T-cell (primary cell): Measurements from ENCODE around the gene ADARB2. TPM values are rescaled to one million over a fixed set of nuclear protein-coding genes. Genes with fewer than 3 reads are reported as not detected.

ENCODE experiments used
- ATAC-seq, 4 experiments: fragments of 200-7000 bp in 3 of 4; fragments of 150-1000 bp in 1 of 4; cut with Tn5 transposase; replicated peaks in 1 of 4; 1 replicate in 3 of 4; 2 replicates in 1 of 4; pipeline ENCODE4 v1.10.0; 2021; ENCODE audit warnings: moderate library complexity in 3 of 4, mild to moderate bottlenecking in 2 of 4, moderate number of reproducible peaks in 1 of 4
- CTCF ChIA-PET, 2 donors: fragments of 300-600 bp; sonication (Branson Sonifier 250); formaldehyde crosslinking; loops; one replicate each; lab custom pipeline; 2022; ENCODE audit warnings: antibody characterized with exemption in 2 of 2; lab: Charles Lee
- POLR2A ChIA-PET, 2 donors: fragments of 300-600 bp; sonication (Branson Sonifier 250); formaldehyde crosslinking; loops; one replicate each; lab custom pipeline; 2022; ENCODE audit warnings: antibody characterized with exemption in 2 of 2; lab: Charles Lee
- DNase-seq, 35 experiments: peaks; one replicate each; pipeline versions ENCODE4 v3.0.0 to v3.0.0-alpha.2; 2013 to 2023
- H3K27ac ChIP-seq: one replicate; pipeline ENCODE4 v1.5.1; 2013; ENCODE audit warnings: low read length
- H3K27me3 ChIP-seq, 2 experiments: replicated peaks in 1 of 2; 1 replicate in 1 of 2; 2 replicates in 1 of 2; pipeline versions ENCODE4 v1.6.1 to v1.7.0; 2013; ENCODE audit warnings: low read length in 1 of 2, mixed read lengths in 1 of 2; ENCODE audit not compliant: control insufficient read depth in 2 of 2, insufficient read depth in 2 of 2; ENCODE audit errors: extremely low read depth in 1 of 2
- H3K36me3 ChIP-seq, 2 donors: 1 replicate in 1 of 2; 2 replicates in 1 of 2; pipeline versions ENCODE4 v1.6.1 to v1.7.0; 2013; ENCODE audit warnings: low read length in 1 of 2; ENCODE audit not compliant: control insufficient read depth in 2 of 2, insufficient read depth in 1 of 2; ENCODE audit errors: extremely low read depth in 1 of 2
- H3K4me1 ChIP-seq, 2 experiments: 1 replicate in 1 of 2; 2 replicates in 1 of 2; pipeline versions ENCODE4 v1.6.1 to v1.7.0; 2013; ENCODE audit warnings: low read length in 2 of 2, mixed read lengths in 1 of 2; ENCODE audit not compliant: insufficient read depth in 2 of 2, control insufficient read depth in 1 of 2; ENCODE audit errors: extremely low read depth in 1 of 2
- H3K4me3 ChIP-seq, 2 donors: 1 replicate in 1 of 2; 2 replicates in 1 of 2; pipeline versions ENCODE4 v1.5.1 to v1.7.0; 2013; ENCODE audit warnings: mild to moderate bottlenecking in 2 of 2, low read length in 1 of 2, moderate library complexity in 1 of 2; ENCODE audit not compliant: control insufficient read depth in 1 of 2; ENCODE audit errors: extremely low read depth in 1 of 2
- H3K9me3 ChIP-seq: 2 replicates; pipeline ENCODE4 v1.7.0; 2013
- H3K27ac Mint-ChIP-seq, 2 donors: one replicate each; pipeline ENCODE4 v1.8.0; 2020 to 2021; ENCODE audit warnings: mild to moderate bottlenecking in 2 of 2, mixed read lengths in 2 of 2
- H3K27me3 Mint-ChIP-seq, 2 donors: one replicate each; pipeline ENCODE4 v1.8.0; 2021 to 2022; ENCODE audit warnings: mixed read lengths in 2 of 2
- H3K36me3 Mint-ChIP-seq: one replicate; pipeline ENCODE4 v1.8.0; 2021; ENCODE audit warnings: mixed read lengths
- H3K4me1 Mint-ChIP-seq, 3 donors: one replicate each; pipeline ENCODE4 v1.8.0; 2020 to 2022; ENCODE audit warnings: mixed read lengths in 3 of 3, mild to moderate bottlenecking in 1 of 3
- H3K4me3 Mint-ChIP-seq, 3 donors: one replicate each; pipeline ENCODE4 v1.8.0; 2020 to 2022; ENCODE audit warnings: mild to moderate bottlenecking in 3 of 3, mixed read lengths in 3 of 3, moderate library complexity in 3 of 3
- H3K9me3 Mint-ChIP-seq, 3 donors: one replicate each; pipeline ENCODE4 v1.8.0; 2020 to 2022; ENCODE audit warnings: mixed read lengths in 3 of 3
- WGBS: methylation state at CpG from one replicate; pipeline ENCODE4 v1.1.5; 2013; ENCODE audit warnings: missing lambda C conversion rate; ENCODE audit not compliant: insufficient coverage; 5-methylcytosine and 5-hydroxymethylcytosine counted together
- total RNA-seq, 35 experiments: library from RNA in 6 of 35; stranded (reverse) in 6 of 35; fragments of 120-200 nt in 1 of 35; gene quantifications; one replicate each; pipeline versions ENCODE4 v1.2.1 to v1.2.4 and lab custom pipeline; 2013 to 2026

The ADARB2 gene
- total RNA-seq, 5 donors from 2014 or later (not counting 1 experiment from before 2014, with no cell fraction given), result 0.07 to 4.0 (median 0.41) TPM

- H3K9me3 ChIP-seq, result no peaks in the 10 kb centered on the region
- CTCF ChIA-PET, result no interaction called here
- no peaks in the 10 kb centered on the region for H3K36me3 Mint-ChIP-seq
Observed at GRCh38 chr10:1629326-1630198, 107.8 kb downstream of the ADARB2 start.

GRCh38 chr10:1628757-1629156 is 108.6 kb downstream of the ADARB2 start:
- H3K36me3 Mint-ChIP-seq, result no peaks in the 10 kb centered on the region
- Histone ChIP-seq H3K4me3 (no peak overlapping the region), H3K9me3 (no peaks in the 10 kb centered on the region), H3K27me3 (peaks cover 0 to 28% of the 10 kb centered on the region in 2 experiments), H3K36me3 (no peaks in the 10 kb centered on the region), H3K4me1 (no peaks in the 10 kb centered on the region), H3K27ac (no peak overlapping the region)
- H3K4me3 Mint-ChIP-seq, result no peak overlapping the region
- no peak overlapping the region for H3K27ac Mint-ChIP-seq
- H3K4me1 Mint-ChIP-seq, result peaks cover 0 to 6% (median 0%) of the 10 kb centered on the region in 3 donors
- H3K27me3 Mint-ChIP-seq, result peaks cover 13 to 18% of the 10 kb centered on the region in 2 donors
- no peak for ATAC-seq
- CTCF ChIA-PET, result no interaction called here
- no peaks in the 10 kb centered on the region for H3K9me3 Mint-ChIP-seq
- POLR2A ChIA-PET, result no interaction called here
- WGBS, result 80% methylated on average over 9 of the region's 14 CpGs
- DNase-seq, result no peak

More at GRCh38 chr10:1629326-1630198, 107.8 kb downstream of the ADARB2 start:
- H3K4me1 Mint-ChIP-seq, result peaks cover 0 to 6% (median 0%) of the 10 kb centered on the region in 3 donors
- DNase-seq (no peak), ATAC-seq (no peak)
- Histone ChIP-seq H3K4me1 (no peaks in the 10 kb centered on the region), H3K4me3 (no peak overlapping the region), H3K27me3 (peaks cover 0 to 34% of the 10 kb centered on the region in 2 experiments), H3K36me3 (no peaks in the 10 kb centered on the region), H3K27ac (no peak overlapping the region)
- POLR2A ChIA-PET, result no interaction called here
- no peak overlapping the region for H3K4me3 Mint-ChIP-seq
- WGBS, result 53% methylated on average over 8 of the region's 18 CpGs
- no peaks in the 10 kb centered on the region for H3K9me3 Mint-ChIP-seq
- no peak overlapping the region for H3K27ac Mint-ChIP-seq
- H3K27me3 Mint-ChIP-seq, result peaks cover 13 to 18% of the 10 kb centered on the region in 2 donors

- POLR2A ChIA-PET, result no interaction called here
- Mint-ChIP-seq H3K9me3 (no peaks in the 10 kb centered on the region), H3K27me3 (peaks cover 10 to 13% of the 10 kb centered on the region in 2 donors), H3K4me1 (peaks cover 0 to 6% (median 0%) of the 10 kb centered on the region in 3 donors), H3K4me3 (no peak overlapping the region), H3K27ac (no peak overlapping the region), H3K36me3 (no peaks in the 10 kb centered on the region)
- DNase-seq, result no peak
- ATAC-seq, result no peak
- Histone ChIP-seq H3K27me3 (peaks cover 0 to 26% of the 10 kb centered on the region in 2 experiments), H3K4me3 (no peak overlapping the region), H3K36me3 (no peaks in the 10 kb centered on the region), H3K4me1 (no peaks in the 10 kb centered on the region), H3K9me3 (no peaks in the 10 kb centered on the region), H3K27ac (no peak overlapping the region)
- WGBS, result 95% methylated on average over 11 of the region's 14 CpGs
- CTCF ChIA-PET, result no interaction called here
Observed at GRCh38 chr10:1627945-1628344, 109.4 kb downstream of the ADARB2 start.

DNA sequence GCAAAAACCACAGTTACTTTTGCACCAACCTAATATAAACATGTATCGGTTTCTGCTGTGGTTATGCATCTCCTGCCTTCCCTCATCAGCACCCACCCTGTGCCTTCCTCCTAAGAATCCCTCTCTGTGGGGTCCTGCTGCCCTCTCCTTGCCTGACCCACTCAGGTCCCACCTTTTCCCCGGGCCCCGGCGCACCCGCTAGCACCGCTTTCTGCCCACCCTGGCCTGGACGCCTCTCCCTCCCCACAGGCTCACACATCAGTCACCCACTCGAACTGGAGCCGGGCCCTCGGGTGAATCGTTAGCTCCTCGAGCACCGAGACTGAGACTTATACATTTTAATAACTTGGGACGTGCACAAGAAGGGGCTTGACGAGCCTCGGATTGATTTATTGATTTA is 110.5 kb downstream of the ADARB2 start:
- Histone ChIP-seq H3K4me1 (no peaks in the 10 kb centered on the region), H3K36me3 (no peaks in the 10 kb centered on the region), H3K9me3 (no peaks in the 10 kb centered on the region), H3K4me3 (no peak overlapping the region), H3K27me3 (peaks cover 0 to 19% of the 10 kb centered on the region in 2 experiments), H3K27ac (no peak overlapping the region)
- 92% methylated on average over 7 of the region's 16 CpGs for WGBS
- H3K4me1 Mint-ChIP-seq, result peaks cover 0 to 6% (median 0%) of the 10 kb centered on the region in 3 donors
- H3K27me3 Mint-ChIP-seq, result peaks cover 8 to 13% of the 10 kb centered on the region in 2 donors
- no peak for DNase-seq
- POLR2A ChIA-PET, result no interaction called here
- H3K9me3 Mint-ChIP-seq, result no peaks in the 10 kb centered on the region
- H3K4me3 Mint-ChIP-seq, result no peak overlapping the region
- no peaks in the 10 kb centered on the region for H3K36me3 Mint-ChIP-seq
- CTCF ChIA-PET, result no interaction called here
- ATAC-seq, result no peak
- no peak overlapping the region for H3K27ac Mint-ChIP-seq

GRCh38 chr10:1626410-1626809 is 110.9 kb downstream of the ADARB2 start:
- no peaks in the 10 kb centered on the region for H3K9me3 ChIP-seq
- DNase-seq (no peak), ATAC-seq (no peak)
- Mint-ChIP-seq H3K27ac (no peak overlapping the region), H3K4me3 (no peak overlapping the region), H3K36me3 (no peaks in the 10 kb centered on the region), H3K9me3 (no peaks in the 10 kb centered on the region), H3K27me3 (peaks cover 8 to 12% of the 10 kb centered on the region in 2 donors), H3K4me1 (peaks cover 0 to 4% (median 0%) of the 10 kb centered on the region in 3 donors)
- peaks cover 0 to 19% of the 10 kb centered on the region in 2 experiments for H3K27me3 ChIP-seq
- H3K4me1 ChIP-seq, result no peaks in the 10 kb centered on the region
- H3K27ac ChIP-seq, result no peak overlapping the region
- WGBS, result 87% methylated on average over 15 of the region's 22 CpGs
- ChIA-PET POLR2A (no interaction called here), CTCF (no interaction called here)
- H3K4me3 ChIP-seq, result no peak overlapping the region
- H3K36me3 ChIP-seq, result no peaks in the 10 kb centered on the region

DNA sequence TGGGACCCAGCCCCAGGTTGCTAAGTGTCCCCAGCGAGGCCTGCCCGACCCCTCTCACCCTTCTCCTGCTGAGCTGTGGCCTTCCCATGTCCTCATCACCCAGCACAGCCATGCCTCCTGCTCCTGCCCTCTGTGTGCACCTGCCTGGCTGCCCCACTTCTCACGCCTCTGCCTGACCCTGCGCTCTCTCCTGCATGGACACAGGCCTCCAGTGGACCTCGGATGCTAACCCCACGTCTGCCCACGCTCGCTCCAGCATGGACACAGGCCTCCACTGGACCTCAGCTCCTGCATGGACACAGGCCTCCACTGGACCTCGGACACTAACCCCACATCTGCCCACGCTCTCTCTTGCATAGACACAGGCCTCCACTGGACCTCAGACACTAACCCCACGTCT is 111.6 kb downstream of the ADARB2 start:
- H3K9me3 Mint-ChIP-seq, result no peaks in the 10 kb centered on the region
- H3K4me3 Mint-ChIP-seq, result no peak overlapping the region
- Histone ChIP-seq H3K4me3 (no peak overlapping the region), H3K36me3 (no peaks in the 10 kb centered on the region), H3K4me1 (no peaks in the 10 kb centered on the region), H3K9me3 (no peaks in the 10 kb centered on the region), H3K27ac (no peak overlapping the region), H3K27me3 (peaks cover 0 to 14% of the 10 kb centered on the region in 2 experiments)
- H3K27me3 Mint-ChIP-seq, result peaks cover 5 to 8% of the 10 kb centered on the region in 2 donors
- ATAC-seq, result no peak
- POLR2A ChIA-PET, result no interaction called here
- H3K36me3 Mint-ChIP-seq, result no peaks in the 10 kb centered on the region
- H3K4me1 Mint-ChIP-seq, result no peaks in the 10 kb centered on the region
- DNase-seq, result no peak
- H3K27ac Mint-ChIP-seq, result no peak overlapping the region
- WGBS, result 79% methylated on average over 11 of the region's 11 CpGs
- CTCF ChIA-PET, result no interaction called here
